Measurements from ENCODE around the gene SPATS2L. TPM values are rescaled to one million over a fixed set of nuclear protein-coding genes. Genes with fewer than 3 reads are reported as not detected.

Gene SPATS2L
- total and polyA plus RNA-seq, 2 experiments from 2014 or later: 118 to 154 TPM

DNA sequence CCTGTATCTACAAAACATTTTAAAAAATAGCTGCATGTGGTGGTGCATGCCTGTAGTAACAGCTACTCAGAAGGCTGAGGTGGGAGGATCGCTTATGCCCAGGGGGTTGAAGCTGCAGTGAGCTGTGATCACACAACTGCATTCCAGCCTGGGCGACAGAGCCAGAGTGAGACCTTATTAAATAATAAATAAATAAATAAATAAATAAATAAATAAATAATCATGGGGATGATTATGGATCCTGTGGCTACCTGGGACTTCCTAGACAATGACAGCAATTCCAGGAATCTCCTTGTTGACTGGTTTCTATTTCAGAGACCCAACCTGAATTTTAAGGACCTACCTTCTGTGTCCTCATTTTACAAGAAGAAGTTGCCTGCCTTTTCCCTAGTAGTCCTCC, 111.9 kb downstream of the SPATS2L start:
- TF ChIP-seq NANOG (IDR thresholded peaks at IDR 0.05; ENCODE audit: borderline replicate concordance) (no peak), CTCF (conservative IDR thresholded peaks at IDR 0.05; ENCODE audit: low read depth in 2 of 2) (no peak), ETS1 (IDR thresholded peaks at IDR 0.05) (no peak), ZNF331 (CRISPR knock-in tag; IDR thresholded peaks at IDR 0.05; ENCODE audit: low read depth) (no peak)
- Mint-ChIP-seq H3K36me3 (ENCODE audit: low read depth) (peaks cover 77% of the 10 kb centered on the region), H3K4me1 (peaks cover 33% of the 10 kb centered on the region), H3K4me3 (no peak overlapping the region), H3K27ac (peak overlapping the region; percentile 96), H3K27me3 (ENCODE audit: insufficient read depth, low read depth, poor library complexity) (peaks cover 4% of the 10 kb centered on the region), H3K9me3 (no peaks in the 10 kb centered on the region)
- no peak for DNase-seq (ENCODE audit: low spot score)
- Histone ChIP-seq H3F3A (replicated peaks; ENCODE audit: low read depth) (no peaks in the 10 kb centered on the region; the same call in 1 of the 2 replicates), H3K27me3 (ENCODE audit: insufficient read depth) (no peaks in the 10 kb centered on the region), H3K79me2 (replicated peaks; ENCODE audit: insufficient read depth) (no peaks in the 10 kb centered on the region), H4K20me1 (replicated peaks; ENCODE audit: insufficient read depth) (no peaks in the 10 kb centered on the region), H3K9me2 (ENCODE audit: insufficient read depth) (no peaks in the 10 kb centered on the region), H3K36me3 (ENCODE audit: insufficient read depth) (peaks cover 38% of the 10 kb centered on the region), H2AFZ (no peak overlapping the region), H3K4me1 (ENCODE audit: insufficient read depth) (peaks cover 15% of the 10 kb centered on the region), H3K4me3 (no peak overlapping the region), H3K27ac (ENCODE audit: low read depth) (peak overlapping the region; percentile 65), H3K4me2 (no peak overlapping the region)
- ATAC-seq: no peak; the same call in 2 of the 3 replicates

GRCh38 chr2:200419325-200419724, 112.8 kb downstream of the SPATS2L start:
- Histone ChIP-seq H3K27me3 (ENCODE audit: insufficient read depth) (no peaks in the 10 kb centered on the region), H3K4me3 (no peak overlapping the region), H3K4me2 (no peak overlapping the region), H3K27ac (ENCODE audit: low read depth) (peak overlapping the region; percentile 14; the same call in 1 of the 2 replicates), H3F3A (replicated peaks; ENCODE audit: low read depth) (no peaks in the 10 kb centered on the region), H3K9me2 (ENCODE audit: insufficient read depth) (no peaks in the 10 kb centered on the region), H3K79me2 (replicated peaks; ENCODE audit: insufficient read depth) (no peaks in the 10 kb centered on the region), H4K20me1 (replicated peaks; ENCODE audit: insufficient read depth) (no peaks in the 10 kb centered on the region), H3K36me3 (ENCODE audit: insufficient read depth) (peaks cover 38% of the 10 kb centered on the region), H2AFZ (no peak overlapping the region), H3K4me1 (ENCODE audit: insufficient read depth) (peaks cover 19% of the 10 kb centered on the region)
- ATAC-seq (no peak), DNase-seq (ENCODE audit: low spot score) (no peak)
- Mint-ChIP-seq H3K36me3 (ENCODE audit: low read depth) (peaks cover 73% of the 10 kb centered on the region), H3K4me3 (no peak overlapping the region), H3K27me3 (ENCODE audit: insufficient read depth, low read depth, poor library complexity) (peaks cover 4% of the 10 kb centered on the region), H3K9me3 (no peaks in the 10 kb centered on the region), H3K27ac (peak overlapping the region; percentile 7), H3K4me1 (peaks cover 37% of the 10 kb centered on the region)
- TF ChIP-seq, protein P1, sequence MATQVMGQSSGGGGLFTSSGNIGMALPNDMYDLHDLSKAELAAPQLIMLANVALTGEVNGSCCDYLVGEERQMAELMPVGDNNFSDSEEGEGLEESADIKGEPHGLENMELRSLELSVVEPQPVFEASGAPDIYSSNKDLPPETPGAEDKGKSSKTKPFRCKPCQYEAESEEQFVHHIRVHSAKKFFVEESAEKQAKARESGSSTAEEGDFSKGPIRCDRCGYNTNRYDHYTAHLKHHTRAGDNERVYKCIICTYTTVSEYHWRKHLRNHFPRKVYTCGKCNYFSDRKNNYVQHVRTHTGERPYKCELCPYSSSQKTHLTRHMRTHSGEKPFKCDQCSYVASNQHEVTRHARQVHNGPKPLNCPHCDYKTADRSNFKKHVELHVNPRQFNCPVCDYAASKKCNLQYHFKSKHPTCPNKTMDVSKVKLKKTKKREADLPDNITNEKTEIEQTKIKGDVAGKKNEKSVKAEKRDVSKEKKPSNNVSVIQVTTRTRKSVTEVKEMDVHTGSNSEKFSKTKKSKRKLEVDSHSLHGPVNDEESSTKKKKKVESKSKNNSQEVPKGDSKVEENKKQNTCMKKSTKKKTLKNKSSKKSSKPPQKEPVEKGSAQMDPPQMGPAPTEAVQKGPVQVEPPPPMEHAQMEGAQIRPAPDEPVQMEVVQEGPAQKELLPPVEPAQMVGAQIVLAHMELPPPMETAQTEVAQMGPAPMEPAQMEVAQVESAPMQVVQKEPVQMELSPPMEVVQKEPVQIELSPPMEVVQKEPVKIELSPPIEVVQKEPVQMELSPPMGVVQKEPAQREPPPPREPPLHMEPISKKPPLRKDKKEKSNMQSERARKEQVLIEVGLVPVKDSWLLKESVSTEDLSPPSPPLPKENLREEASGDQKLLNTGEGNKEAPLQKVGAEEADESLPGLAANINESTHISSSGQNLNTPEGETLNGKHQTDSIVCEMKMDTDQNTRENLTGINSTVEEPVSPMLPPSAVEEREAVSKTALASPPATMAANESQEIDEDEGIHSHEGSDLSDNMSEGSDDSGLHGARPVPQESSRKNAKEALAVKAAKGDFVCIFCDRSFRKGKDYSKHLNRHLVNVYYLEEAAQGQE (IDR thresholded peaks at IDR 0.05; ENCODE audit: unreplicated experiment): no peak
- no peak for TF ChIP-seq ZNF331 (CRISPR knock-in tag; IDR thresholded peaks at IDR 0.05; ENCODE audit: low read depth)
- no peak for TF ChIP-seq STAT1 (IDR thresholded peaks at IDR 0.05; ENCODE audit: unreplicated experiment)
- TF ChIP-seq, protein P2, sequence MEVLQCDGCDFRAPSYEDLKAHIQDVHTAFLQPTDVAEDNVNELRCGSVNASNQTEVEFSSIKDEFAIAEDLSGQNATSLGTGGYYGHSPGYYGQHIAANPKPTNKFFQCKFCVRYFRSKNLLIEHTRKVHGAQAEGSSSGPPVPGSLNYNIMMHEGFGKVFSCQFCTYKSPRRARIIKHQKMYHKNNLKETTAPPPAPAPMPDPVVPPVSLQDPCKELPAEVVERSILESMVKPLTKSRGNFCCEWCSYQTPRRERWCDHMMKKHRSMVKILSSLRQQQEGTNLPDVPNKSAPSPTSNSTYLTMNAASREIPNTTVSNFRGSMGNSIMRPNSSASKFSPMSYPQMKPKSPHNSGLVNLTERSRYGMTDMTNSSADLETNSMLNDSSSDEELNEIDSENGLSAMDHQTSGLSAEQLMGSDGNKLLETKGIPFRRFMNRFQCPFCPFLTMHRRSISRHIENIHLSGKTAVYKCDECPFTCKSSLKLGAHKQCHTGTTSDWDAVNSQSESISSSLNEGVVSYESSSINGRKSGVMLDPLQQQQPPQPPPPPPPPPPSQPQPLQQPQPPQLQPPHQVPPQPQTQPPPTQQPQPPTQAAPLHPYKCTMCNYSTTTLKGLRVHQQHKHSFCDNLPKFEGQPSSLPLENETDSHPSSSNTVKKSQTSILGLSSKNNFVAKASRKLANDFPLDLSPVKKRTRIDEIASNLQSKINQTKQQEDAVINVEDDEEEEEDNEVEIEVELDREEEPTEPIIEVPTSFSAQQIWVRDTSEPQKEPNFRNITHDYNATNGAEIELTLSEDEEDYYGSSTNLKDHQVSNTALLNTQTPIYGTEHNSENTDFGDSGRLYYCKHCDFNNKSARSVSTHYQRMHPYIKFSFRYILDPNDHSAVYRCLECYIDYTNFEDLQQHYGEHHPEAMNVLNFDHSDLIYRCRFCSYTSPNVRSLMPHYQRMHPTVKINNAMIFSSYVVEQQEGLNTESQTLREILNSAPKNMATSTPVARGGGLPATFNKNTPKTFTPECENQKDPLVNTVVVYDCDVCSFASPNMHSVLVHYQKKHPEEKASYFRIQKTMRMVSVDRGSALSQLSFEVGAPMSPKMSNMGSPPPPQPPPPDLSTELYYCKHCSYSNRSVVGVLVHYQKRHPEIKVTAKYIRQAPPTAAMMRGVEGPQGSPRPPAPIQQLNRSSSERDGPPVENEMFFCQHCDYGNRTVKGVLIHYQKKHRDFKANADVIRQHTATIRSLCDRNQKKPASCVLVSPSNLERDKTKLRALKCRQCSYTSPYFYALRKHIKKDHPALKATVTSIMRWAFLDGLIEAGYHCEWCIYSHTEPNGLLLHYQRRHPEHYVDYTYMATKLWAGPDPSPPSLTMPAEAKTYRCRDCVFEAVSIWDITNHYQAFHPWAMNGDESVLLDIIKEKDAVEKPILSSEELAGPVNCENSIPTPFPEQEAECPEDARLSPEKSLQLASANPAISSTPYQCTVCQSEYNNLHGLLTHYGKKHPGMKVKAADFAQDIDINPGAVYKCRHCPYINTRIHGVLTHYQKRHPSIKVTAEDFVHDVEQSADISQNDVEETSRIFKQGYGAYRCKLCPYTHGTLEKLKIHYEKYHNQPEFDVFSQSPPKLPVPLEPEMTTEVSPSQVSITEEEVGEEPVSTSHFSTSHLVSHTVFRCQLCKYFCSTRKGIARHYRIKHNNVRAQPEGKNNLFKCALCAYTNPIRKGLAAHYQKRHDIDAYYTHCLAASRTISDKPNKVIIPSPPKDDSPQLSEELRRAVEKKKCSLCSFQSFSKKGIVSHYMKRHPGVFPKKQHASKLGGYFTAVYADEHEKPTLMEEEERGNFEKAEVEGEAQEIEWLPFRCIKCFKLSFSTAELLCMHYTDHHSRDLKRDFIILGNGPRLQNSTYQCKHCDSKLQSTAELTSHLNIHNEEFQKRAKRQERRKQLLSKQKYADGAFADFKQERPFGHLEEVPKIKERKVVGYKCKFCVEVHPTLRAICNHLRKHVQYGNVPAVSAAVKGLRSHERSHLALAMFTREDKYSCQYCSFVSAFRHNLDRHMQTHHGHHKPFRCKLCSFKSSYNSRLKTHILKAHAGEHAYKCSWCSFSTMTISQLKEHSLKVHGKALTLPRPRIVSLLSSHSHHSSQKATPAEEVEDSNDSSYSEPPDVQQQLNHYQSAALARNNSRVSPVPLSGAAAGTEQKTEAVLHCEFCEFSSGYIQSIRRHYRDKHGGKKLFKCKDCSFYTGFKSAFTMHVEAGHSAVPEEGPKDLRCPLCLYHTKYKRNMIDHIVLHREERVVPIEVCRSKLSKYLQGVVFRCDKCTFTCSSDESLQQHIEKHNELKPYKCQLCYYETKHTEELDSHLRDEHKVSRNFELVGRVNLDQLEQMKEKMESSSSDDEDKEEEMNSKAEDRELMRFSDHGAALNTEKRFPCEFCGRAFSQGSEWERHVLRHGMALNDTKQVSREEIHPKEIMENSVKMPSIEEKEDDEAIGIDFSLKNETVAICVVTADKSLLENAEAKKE (CRISPR knock-in tag; IDR thresholded peaks at IDR 0.05): no peak
- TF ChIP-seq ETS1 (IDR thresholded peaks at IDR 0.05): no peak

Data from GM23338 (cell line).